ENCODE results near the gene OSTC. TPM values are rescaled to one million over a fixed set of nuclear protein-coding genes. Genes with fewer than 3 reads are reported as not detected.
A peak's percentile ranks its signal among the peaks of the same experiment; 100 is the strongest.

OSTC gene
- total RNA-seq (2022) (175 and 214 TPM in 2 replicates), Bru-seq, nascent RNA (percentile 97 among the genes with signal in this experiment), BruChase-seq, experiment 1, labeled RNA remaining after a 6-hour chase (percentile 98 among the genes with signal in this experiment), BruChase-seq, experiment 2, labeled RNA remaining after a 2-hour chase (percentile 98 among the genes with signal in this experiment)
- long read RNA-seq, transcript OSTC-205 (3 exons, 876 nt) = minor isoform, 10 of 557 reads
- long read RNA-seq, transcript OSTC-201 (4 exons, 1,077 nt) = major isoform, 517 of 557 reads
- long read RNA-seq, partial matches to known transcripts = 6 of 557 reads
- long read RNA-seq, other reads (novel, unspliced or antisense) = 23 of 557 reads

- TSS peak; percentile 78 for BruUV-seq (replicated peaks)
- Mint-ChIP-seq H3K36me3 (ENCODE audit: insufficient read depth, unreplicated experiment) (peaks cover 11% of the 10 kb centered on the region), H3K4me1 (ENCODE audit: insufficient read depth, unreplicated experiment) (peaks cover 23% of the 10 kb centered on the region), H3K9me3 (ENCODE audit: unreplicated experiment) (peaks cover 7% of the 10 kb centered on the region), H3K4me3 (ENCODE audit: unreplicated experiment) (peak within 1 kb of the TSS; percentile 84), H3K27ac (ENCODE audit: low read depth, unreplicated experiment) (peak within 1 kb of the TSS; percentile 80), H3K27me3 (ENCODE audit: insufficient read depth, unreplicated experiment) (no peaks in the 10 kb centered on the region)
- POLR2A ChIA-PET = interaction anchor here (0.5 to 5.5 kb wide), 24 partner anchors 9 to 1489 kb away, joined by 3 to 65 read pairs (median 4); partner anchors contain the start of genes RPL34 and SGMS2
- peak; percentile 11 for TF ChIP-seq CTCF (IDR thresholded peaks at IDR 0.05; ENCODE audit: unreplicated experiment)
- peak; percentile 98 for DNase-seq (ENCODE audit: unreplicated experiment)
- intact Hi-C loops (cut with micrococcal nuclease) = loop anchor here (2.0 kb wide), 1 partner anchor 30 kb away; the partner anchor contains the start of gene RPL34
- CTCF ChIA-PET = interaction anchor here (0.6 to 1.9 kb wide), 10 partner anchors 11 to 649 kb away, joined by 3 to 7 read pairs (median 3); no protein-coding TSS in a partner anchor
These were observed at the start of gene OSTC for GRCh38 chr4:108650212-108651013. Gene OSTC (plus strand): TSS chr4:108650599. CDS start chr4:108650656, 57 bp downstream.

GRCh38 chr4:108601106-108601505 is 49.3 kb upstream of the OSTC start:
- Mint-ChIP-seq H3K27me3 (ENCODE audit: insufficient read depth, unreplicated experiment) (no peaks in the 10 kb centered on the region), H3K9me3 (ENCODE audit: unreplicated experiment) (peaks cover 6% of the 10 kb centered on the region), H3K4me3 (ENCODE audit: unreplicated experiment) (no peak overlapping the region), H3K27ac (ENCODE audit: low read depth, unreplicated experiment) (peak overlapping the region; percentile 19), H3K4me1 (ENCODE audit: insufficient read depth, unreplicated experiment) (peaks cover 13% of the 10 kb centered on the region), H3K36me3 (ENCODE audit: insufficient read depth, unreplicated experiment) (no peaks in the 10 kb centered on the region)
- BruUV-seq (replicated peaks) = no TSS peak
- ChIA-PET CTCF (no interaction called here), POLR2A (no interaction called here)
- intact Hi-C loops (cut with micrococcal nuclease) = no loop called here
- TF ChIP-seq CTCF (IDR thresholded peaks at IDR 0.05; ENCODE audit: unreplicated experiment) = no peak
- no peak for DNase-seq (ENCODE audit: unreplicated experiment)

GRCh38 chr4:108601532-108601931 is 48.9 kb upstream of the OSTC start:
- Mint-ChIP-seq H3K9me3 (ENCODE audit: unreplicated experiment) (peaks cover 4% of the 10 kb centered on the region), H3K4me1 (ENCODE audit: insufficient read depth, unreplicated experiment) (peaks cover 10% of the 10 kb centered on the region), H3K27me3 (ENCODE audit: insufficient read depth, unreplicated experiment) (no peaks in the 10 kb centered on the region), H3K36me3 (ENCODE audit: insufficient read depth, unreplicated experiment) (no peaks in the 10 kb centered on the region), H3K4me3 (ENCODE audit: unreplicated experiment) (no peak overlapping the region), H3K27ac (ENCODE audit: low read depth, unreplicated experiment) (peak overlapping the region; percentile 19)
- BruUV-seq (replicated peaks) = no TSS peak
- no peak for DNase-seq (ENCODE audit: unreplicated experiment)
- CTCF ChIA-PET = no interaction called here
- intact Hi-C loops (cut with micrococcal nuclease) = no loop called here
- no peak for TF ChIP-seq CTCF (IDR thresholded peaks at IDR 0.05; ENCODE audit: unreplicated experiment)
- POLR2A ChIA-PET = interaction anchor here (1.7 kb wide), 1 partner anchor 9 kb away, joined by 3 read pairs; no protein-coding TSS in a partner anchor

GRCh38 chr4:108602163-108602562 is 48.2 kb upstream of the OSTC start:
- Mint-ChIP-seq H3K4me1 (ENCODE audit: insufficient read depth, unreplicated experiment) (peaks cover 7% of the 10 kb centered on the region), H3K4me3 (ENCODE audit: unreplicated experiment) (no peak overlapping the region), H3K27me3 (ENCODE audit: insufficient read depth, unreplicated experiment) (no peaks in the 10 kb centered on the region), H3K27ac (ENCODE audit: low read depth, unreplicated experiment) (no peak overlapping the region), H3K9me3 (ENCODE audit: unreplicated experiment) (peaks cover 6% of the 10 kb centered on the region), H3K36me3 (ENCODE audit: insufficient read depth, unreplicated experiment) (peaks cover 4% of the 10 kb centered on the region)
- no peak for TF ChIP-seq CTCF (IDR thresholded peaks at IDR 0.05; ENCODE audit: unreplicated experiment)
- DNase-seq (ENCODE audit: unreplicated experiment) = no peak
- no TSS peak for BruUV-seq (replicated peaks)
- CTCF ChIA-PET = no interaction called here
- intact Hi-C loops (cut with micrococcal nuclease) = no loop called here
- POLR2A ChIA-PET = interaction anchor here (1.7 kb wide), 1 partner anchor 9 kb away, joined by 3 read pairs; no protein-coding TSS in a partner anchor

Measured in MCF 10A (cell line).